ENCODE results near the gene CFHR3. TPM values are rescaled to one million over a fixed set of nuclear protein-coding genes. Genes with fewer than 3 reads are reported as not detected.

The CFHR3 gene
- 0.08 to 0.35 TPM (median 0.14 TPM) in 3 of 5 replicates, not detected in the others for total RNA-seq (2022; extraction: Qiagen RNA extraction)

DNA sequence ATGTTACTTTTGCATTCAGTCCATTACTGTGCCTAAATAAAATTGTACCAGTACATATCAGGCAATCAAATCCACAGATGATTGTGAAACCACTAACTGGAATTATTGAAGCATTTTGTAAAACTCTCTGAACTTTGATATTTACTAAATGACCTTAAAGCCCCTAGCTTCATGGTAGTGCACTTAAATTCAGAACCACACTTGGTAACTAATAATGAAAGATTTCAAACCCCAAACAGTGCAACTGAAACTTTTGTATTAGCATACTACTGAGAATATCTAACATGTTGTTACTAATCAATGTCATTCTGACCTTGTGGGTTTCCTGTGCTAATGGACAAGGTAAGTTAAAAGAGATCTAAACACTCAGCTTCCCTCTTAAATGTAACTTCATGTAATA lies at the start of gene CFHR3:
CFHR3 (plus strand) TSS at position 238 of the 400 bp plus-strand sequence; CDS start at position 285, 47 bp downstream.

DNA sequence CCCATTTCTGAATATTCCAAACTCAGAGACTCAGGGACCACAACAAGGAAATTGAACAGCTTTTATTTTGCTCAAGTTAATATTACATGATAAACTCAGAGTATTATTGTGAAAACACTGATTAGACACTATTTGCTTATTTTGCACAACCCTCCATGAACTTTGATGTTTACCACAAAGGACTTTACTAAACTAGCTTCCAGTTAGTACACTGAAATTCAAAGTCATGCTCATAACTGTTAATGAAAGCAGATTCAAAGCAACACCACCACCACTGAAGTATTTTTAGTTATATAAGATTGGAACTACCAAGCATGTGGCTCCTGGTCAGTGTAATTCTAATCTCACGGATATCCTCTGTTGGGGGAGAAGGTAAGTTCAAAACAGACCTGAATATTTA lies 44.9 kb downstream of the CFHR3 start, which contains the start of gene CFHR1:
CFHR1 (plus strand) TSS at position 201 of the 400 bp plus-strand sequence; CDS start at position 315, 114 bp downstream.

Other genes starting within 250 kb of the CFHR3 start
- 0.03 to 0.05 TPM (median 0.04 TPM) in 3 of 5 replicates, not detected in the others for gene KCNT2, start 166.4 kb upstream of the CFHR3 start, total RNA-seq (2022; extraction: Qiagen RNA extraction)
- gene CFH, start 122.8 kb upstream of the CFHR3 start, total RNA-seq (2022; extraction: Qiagen RNA extraction) = 3.8 to 5.3 TPM (median 4.3 TPM) in 5 replicates
- 0.15 to 0.23 TPM in 2 of 5 replicates, not detected in the others for gene CFHR1, start 44.9 kb downstream of the CFHR3 start, total RNA-seq (2022; extraction: Qiagen RNA extraction)
- not detected in 5 replicates for gene CFHR4, start 113.2 kb downstream of the CFHR3 start, total RNA-seq (2022; extraction: Qiagen RNA extraction)
- not detected in 5 replicates for gene CFHR2, start 168.9 kb downstream of the CFHR3 start, total RNA-seq (2022; extraction: Qiagen RNA extraction)
- gene CFHR5, start 202.7 kb downstream of the CFHR3 start, total RNA-seq (2022; extraction: Qiagen RNA extraction) = not detected in 5 replicates